Measurements from ENCODE around the gene MLEC. TPM values are rescaled to one million over a fixed set of nuclear protein-coding genes. Genes with fewer than 3 reads are reported as not detected.

The MLEC gene
- total RNA-seq, 4 donors from 2014 or later, result 87.3 to 123 (median 104) TPM

DNA sequence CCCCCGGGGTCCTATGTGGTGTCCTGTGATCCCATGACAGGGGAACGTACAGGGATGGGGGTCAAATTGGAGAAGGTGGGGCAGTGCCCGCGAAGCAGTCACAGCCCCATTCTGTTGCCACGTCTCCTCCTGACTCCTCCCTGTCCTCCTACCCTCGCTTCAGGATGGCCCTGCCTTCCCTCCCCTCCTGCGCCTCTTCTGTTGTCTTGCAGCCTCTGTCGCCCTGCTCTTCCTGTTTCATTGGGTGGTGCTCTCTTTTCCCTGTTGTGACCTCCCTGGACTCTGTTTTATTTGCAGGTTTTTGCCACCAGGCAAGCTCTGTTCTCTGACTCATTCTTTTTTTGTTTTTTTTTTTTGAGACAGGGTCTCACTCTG, 27.8 kb upstream of the MLEC start:
- H3K4me1 ChIP-seq, result no peaks in the 10 kb centered on the region
- no peak for DNase-seq
- no peaks in the 10 kb centered on the region for H3K27me3 ChIP-seq
- no peak overlapping the region for H3K4me3 ChIP-seq
- no peak for TF ChIP-seq POLR2A (IDR thresholded peaks at IDR 0.05)
- TF ChIP-seq, protein P1, sequence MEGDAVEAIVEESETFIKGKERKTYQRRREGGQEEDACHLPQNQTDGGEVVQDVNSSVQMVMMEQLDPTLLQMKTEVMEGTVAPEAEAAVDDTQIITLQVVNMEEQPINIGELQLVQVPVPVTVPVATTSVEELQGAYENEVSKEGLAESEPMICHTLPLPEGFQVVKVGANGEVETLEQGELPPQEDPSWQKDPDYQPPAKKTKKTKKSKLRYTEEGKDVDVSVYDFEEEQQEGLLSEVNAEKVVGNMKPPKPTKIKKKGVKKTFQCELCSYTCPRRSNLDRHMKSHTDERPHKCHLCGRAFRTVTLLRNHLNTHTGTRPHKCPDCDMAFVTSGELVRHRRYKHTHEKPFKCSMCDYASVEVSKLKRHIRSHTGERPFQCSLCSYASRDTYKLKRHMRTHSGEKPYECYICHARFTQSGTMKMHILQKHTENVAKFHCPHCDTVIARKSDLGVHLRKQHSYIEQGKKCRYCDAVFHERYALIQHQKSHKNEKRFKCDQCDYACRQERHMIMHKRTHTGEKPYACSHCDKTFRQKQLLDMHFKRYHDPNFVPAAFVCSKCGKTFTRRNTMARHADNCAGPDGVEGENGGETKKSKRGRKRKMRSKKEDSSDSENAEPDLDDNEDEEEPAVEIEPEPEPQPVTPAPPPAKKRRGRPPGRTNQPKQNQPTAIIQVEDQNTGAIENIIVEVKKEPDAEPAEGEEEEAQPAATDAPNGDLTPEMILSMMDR (IDR thresholded peaks at IDR 0.05), result no peak
- no peaks in the 10 kb centered on the region for H3K9me3 ChIP-seq
- H3K27ac ChIP-seq, result no peak overlapping the region
- H3K36me3 ChIP-seq, result no peaks in the 10 kb centered on the region

DNA sequence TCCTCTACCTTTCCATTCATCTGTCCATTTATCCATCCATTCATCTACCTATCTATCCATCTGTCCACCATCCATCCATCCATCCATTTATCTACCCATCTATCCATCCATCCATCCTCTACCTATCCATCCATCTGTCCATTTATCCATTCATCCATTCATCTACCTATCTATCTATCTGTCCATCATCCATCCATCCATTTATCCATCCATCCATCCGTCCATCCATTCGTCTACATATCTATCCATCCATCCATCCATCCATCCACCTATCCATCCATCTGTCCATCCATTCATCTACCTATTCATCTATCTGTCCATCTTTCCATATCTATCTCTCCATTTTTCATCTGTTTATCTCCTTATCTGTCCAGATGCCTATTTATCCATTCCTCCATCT, 25.5 kb upstream of the MLEC start:
- Histone ChIP-seq H3K4me1 (no peaks in the 10 kb centered on the region), H3K27me3 (no peaks in the 10 kb centered on the region), H3K36me3 (no peaks in the 10 kb centered on the region), H3K27ac (no peak overlapping the region), H3K9me3 (no peaks in the 10 kb centered on the region), H3K4me3 (no peak overlapping the region)
- no peak for TF ChIP-seq POLR2A (IDR thresholded peaks at IDR 0.05)
- TF ChIP-seq, protein P1 (IDR thresholded peaks at IDR 0.05), result no peak
- no peak for DNase-seq

DNA sequence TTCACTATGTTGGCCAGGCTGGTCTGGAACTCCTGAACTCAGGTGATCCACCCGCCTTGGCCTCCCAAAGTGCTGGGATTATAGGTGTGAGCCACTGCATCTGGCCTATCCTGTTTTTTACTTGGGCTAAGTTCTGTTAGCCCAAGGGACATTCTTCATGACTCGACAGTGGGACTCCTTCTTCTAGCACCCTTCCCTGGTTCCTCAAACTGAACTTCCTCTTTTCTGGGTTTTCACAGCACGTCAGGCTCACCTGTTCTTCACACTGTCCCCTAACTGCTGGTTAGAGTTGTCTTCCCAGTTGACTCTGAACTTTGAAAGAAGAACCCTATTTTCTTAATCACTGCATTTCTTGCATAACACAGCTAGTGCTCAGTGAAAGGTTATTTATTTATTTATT, 24.1 kb upstream of the MLEC start:
- no peak for TF ChIP-seq POLR2A (IDR thresholded peaks at IDR 0.05)
- TF ChIP-seq, protein P1 (IDR thresholded peaks at IDR 0.05), result no peak
- DNase-seq, result no peak

DNA sequence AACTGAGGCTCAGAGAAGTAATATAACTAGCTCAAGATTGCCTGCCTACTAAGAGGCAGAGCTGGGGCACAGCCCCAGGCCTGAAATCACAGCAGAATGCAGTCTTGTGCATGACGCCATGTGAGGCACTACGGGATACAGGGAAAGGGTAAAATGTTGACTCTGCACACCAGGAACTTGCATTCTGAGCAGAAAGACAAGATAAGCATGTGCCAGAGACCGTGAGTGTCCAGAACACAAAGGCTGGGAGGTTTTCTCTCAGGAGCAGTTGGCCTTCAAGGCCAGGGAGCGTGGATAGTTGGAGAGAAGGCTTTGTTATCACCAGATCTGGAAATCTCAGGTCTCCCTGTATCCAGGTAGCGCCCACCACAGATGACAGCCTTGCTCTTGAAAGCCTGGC, 23.2 kb upstream of the MLEC start:
- H3K4me1 ChIP-seq, result peaks cover 0 to under 1% (median under 1%) of the 10 kb centered on the region in 4 donors
- no peak overlapping the region for H3K4me3 ChIP-seq
- no peak for DNase-seq
- no peaks in the 10 kb centered on the region for H3K27me3 ChIP-seq
- H3K27ac ChIP-seq, result no peak overlapping the region
- no peaks in the 10 kb centered on the region for H3K9me3 ChIP-seq
- TF ChIP-seq POLR2A (IDR thresholded peaks at IDR 0.05), result no peak
- TF ChIP-seq, protein P1 (IDR thresholded peaks at IDR 0.05), result no peak
- H3K36me3 ChIP-seq, result no peaks in the 10 kb centered on the region

More for the DNA sequence above, 24.1 kb upstream of the MLEC start:
- no peaks in the 10 kb centered on the region for H3K9me3 ChIP-seq
- H3K4me1 ChIP-seq, result no peaks in the 10 kb centered on the region
- no peaks in the 10 kb centered on the region for H3K27me3 ChIP-seq
- H3K36me3 ChIP-seq, result no peaks in the 10 kb centered on the region
- no peak overlapping the region for H3K27ac ChIP-seq
- no peak overlapping the region for H3K4me3 ChIP-seq

DNA sequence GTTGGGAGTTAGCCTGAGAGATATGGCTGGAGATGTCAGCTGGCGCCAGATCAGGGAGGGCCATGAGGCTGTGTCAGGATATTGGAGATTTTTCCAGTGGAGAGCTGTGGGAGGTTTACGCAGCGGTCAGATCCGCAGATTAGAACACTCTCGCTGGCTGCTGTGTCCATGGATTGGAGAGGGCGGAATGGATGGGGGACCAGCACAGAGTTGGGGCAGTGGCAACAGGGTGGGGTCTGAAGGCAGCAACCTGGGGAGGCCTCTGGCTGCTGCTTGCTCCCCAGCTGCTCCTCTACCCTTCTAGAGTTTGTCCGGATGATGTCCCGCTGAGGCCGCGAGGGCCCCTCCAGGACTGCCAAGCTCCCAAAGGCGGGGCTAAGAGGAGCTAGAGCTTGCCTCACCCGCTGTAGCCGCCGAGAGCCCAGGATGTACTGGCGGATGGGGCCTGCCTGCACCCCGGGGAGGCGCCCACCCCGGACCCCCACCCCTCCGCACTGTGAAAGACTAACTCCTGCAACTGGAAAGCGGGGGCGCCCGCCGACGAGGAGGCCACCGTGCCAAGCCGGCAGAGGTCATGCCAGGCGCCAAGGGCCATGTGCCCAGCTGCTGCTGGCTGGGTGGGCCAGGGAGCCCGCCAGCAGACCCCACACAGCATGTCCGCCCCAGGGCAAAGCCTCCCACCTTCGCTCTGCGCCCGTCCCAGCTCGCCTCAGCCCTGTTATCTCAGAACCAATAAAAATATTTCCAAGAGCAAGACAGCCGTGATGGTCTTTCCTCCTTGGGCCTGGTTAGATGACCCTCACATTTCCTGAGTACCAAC, 20.2 kb upstream of the MLEC start:
- Histone ChIP-seq H3K4me3 (no peak overlapping the region), H3K9me3 (no peaks in the 10 kb centered on the region), H3K36me3 (no peaks in the 10 kb centered on the region), H3K27me3 (no peaks in the 10 kb centered on the region), H3K4me1 (peaks cover 0 to 10% (median 5%) of the 10 kb centered on the region in 4 donors), H3K27ac (no peak overlapping the region)
- DNase-seq, result no peak
- no peak for TF ChIP-seq POLR2A (IDR thresholded peaks at IDR 0.05)

DNA sequence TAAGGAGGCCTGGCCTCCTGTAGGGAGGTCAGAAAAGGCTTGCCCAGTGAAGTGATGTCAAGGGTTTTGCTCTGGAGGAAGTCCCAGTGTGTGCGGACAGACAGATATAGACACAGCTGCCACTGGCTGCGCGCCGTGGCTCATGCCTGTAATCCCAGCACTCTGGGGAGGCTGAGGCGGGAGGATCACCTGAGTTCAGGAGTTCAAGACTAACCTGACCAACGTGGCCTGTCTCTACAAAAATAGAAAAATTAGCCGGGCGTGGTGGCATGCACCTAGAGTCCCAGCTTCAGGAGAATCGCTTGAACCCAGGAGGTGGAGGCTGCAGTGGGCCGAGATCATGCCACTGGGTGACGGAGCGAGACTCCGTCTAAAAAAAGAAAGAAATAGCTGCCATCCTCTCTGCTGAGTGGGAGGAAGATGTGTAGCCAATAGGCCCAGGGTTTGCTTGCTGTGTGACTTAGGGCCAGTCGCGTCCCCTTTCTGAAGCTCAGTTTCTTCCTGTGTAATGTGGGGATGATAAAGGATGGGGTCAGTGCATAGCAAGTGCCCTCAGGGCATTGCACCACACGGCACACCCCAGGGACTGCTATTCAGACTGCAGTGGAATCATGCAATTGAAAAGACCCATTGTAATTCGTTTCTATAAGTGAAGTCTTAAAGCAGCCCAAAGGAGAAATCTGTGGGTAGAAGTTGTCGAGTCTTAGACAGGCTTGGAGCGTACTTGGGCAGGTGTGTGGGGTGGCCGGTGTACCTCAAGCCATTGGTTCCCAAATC, 18.7 kb upstream of the MLEC start:
- TF ChIP-seq, protein P1 (IDR thresholded peaks at IDR 0.05), result no peak
- TF ChIP-seq POLR2A (IDR thresholded peaks at IDR 0.05), result no peak
- no peaks in the 10 kb centered on the region for H3K36me3 ChIP-seq
- peaks cover 0 to 10% (median 5%) of the 10 kb centered on the region in 4 donors for H3K4me1 ChIP-seq

More for the DNA sequence above, 18.7 kb upstream of the MLEC start:
- DNase-seq, result no peak
- Histone ChIP-seq H3K27me3 (no peaks in the 10 kb centered on the region), H3K9me3 (no peaks in the 10 kb centered on the region), H3K4me3 (no peak overlapping the region), H3K27ac (no peak overlapping the region)
